GM18505 (cell line): ENCODE data around the gene KMT5B.

ENCODE experiments used
- ATAC-seq: cut with Tn5 transposase; IDR thresholded peaks from one replicate; pipeline ENCODE4 v1.9.1; 2021; ENCODE audit not compliant: unreplicated experiment
- POLR2A ChIP-seq: IDR thresholded peaks from 4 replicates; pipeline ENCODE4 v1.6.1; 2011; ENCODE audit warnings: borderline replicate concordance; ENCODE audit not compliant: insufficient read depth, insufficient read length; ENCODE audit errors: extremely low read depth

The KMT5B gene

DNA sequence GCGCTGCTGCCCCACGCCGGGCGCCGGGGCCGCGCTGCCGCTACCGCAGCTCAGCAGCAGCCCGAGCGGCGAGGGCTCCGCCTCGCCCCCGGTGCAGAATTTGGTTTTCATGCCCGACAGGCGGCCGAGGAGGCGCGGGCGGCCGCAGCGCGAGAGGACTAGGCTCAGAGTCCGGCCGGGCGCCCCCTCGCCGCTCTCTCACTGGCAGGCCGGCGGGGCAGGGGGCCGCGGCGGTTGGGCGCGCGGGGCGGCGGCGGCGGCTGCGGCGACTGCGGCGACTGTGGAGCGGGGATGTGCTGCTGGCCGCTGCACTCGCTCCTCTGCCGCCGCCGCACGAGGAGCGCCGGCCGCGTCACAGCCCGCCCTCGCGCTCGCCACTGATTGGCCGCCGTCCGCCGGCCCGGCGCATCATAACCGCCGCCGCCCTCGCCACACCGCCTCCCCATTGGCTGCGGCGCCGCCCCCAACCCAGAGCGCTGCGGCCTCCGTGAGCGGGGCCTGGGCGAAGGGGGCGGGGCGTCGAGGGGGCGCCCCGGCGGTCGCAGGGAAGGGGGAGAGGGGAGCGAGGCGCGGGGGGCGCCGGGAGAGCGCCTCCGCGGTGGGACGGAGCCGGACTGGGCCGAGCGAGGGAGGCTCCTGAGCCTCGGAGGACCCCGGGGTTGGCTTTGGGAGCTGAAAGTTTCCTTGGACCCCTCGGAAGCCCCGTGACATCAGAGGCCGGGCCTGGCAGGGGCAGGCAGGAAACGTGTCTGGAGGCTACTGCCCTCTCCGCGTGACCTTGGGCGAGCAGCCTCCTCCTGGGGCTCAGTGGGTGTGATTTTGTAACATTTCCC is 91.8 kb downstream of the KMT5B start, which contains the start of gene CHKA:
Gene CHKA, minus strand, starts transcription at position 322 of the 833 bp plus-strand sequence. Its CDS starts 211 bp downstream, at position 111.
- peak; percentile 69 for ATAC-seq

GRCh38 chr11:68120273-68121066 is 92.6 kb downstream of the KMT5B start:
- ATAC-seq, result peak; percentile 22
- no peak for TF ChIP-seq POLR2A

More for the DNA sequence above, 91.8 kb downstream of the KMT5B start, which contains the start of gene CHKA:
- TF ChIP-seq POLR2A, result peak; percentile 68

DNA sequence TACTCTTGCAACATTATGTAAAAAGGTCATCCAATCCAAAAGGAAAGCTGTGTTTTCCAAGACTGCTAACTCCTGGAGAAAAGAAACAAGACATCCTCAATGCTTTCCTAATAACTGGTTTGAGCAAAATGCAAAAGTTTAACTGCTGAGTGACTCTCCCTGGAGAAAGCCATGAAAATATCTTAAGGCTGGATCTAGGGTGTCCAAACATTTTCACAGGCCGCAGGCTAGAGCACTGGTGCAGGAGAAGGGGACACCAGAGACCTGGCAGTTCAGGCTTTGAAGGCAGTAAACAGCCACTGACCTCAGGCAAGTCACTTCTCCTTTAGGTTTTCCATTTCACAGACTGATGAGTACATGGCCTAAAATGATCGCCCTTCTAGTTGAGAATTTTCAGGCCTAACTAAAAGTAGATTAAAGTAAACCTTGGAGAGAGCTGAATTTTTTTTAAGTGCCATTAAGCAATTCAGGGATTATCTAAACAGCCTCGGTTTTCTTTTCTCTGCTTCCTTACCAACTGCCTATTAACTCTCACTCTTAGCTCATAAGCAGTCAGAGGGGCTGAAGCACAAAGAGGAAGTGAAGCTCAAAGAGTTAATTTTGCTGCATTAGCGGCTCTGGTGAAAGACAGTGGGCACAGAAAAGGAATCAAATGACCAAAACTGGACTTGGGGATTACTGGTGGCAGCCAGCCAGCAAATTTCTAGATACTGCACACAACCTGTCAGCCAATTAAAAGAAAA is 94.2 kb downstream of the KMT5B start:
- TF ChIP-seq POLR2A, result no peak
- ATAC-seq, result no peak

- no peak for TF ChIP-seq POLR2A
- ATAC-seq, result no peak
Measured at GRCh38 chr11:68117853-68118470, 95.1 kb downstream of the KMT5B start.

GRCh38 chr11:68116974-68117373 is 96.1 kb downstream of the KMT5B start:
- TF ChIP-seq POLR2A, result no peak
- no peak for ATAC-seq

DNA sequence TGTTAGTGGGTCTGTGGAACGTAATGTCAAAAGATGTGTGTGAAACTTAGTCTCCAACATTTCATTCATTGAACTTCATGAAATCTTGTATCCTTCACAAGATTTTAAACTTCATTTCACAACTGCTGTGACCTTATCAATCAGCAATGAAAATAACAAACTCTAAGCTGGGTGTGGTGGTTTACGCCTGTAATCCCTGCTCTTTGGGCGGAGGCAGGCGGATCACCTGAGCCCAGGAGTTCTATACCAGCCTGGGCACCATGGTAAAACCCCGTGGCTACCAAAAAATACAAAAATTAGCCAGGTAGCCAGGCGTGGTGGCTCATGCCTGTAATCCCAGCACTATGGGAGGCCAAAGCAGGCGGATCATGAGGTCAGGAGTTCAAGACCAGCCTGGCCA is 97.0 kb downstream of the KMT5B start:
- no peak for ATAC-seq
- no peak for TF ChIP-seq POLR2A

GRCh38 chr11:68115285-68115684 is 97.8 kb downstream of the KMT5B start:
- no peak for TF ChIP-seq POLR2A
- ATAC-seq, result no peak

GRCh38 chr11:68113986-68114385 is 99.1 kb downstream of the KMT5B start:
- TF ChIP-seq POLR2A, result no peak
- no peak for ATAC-seq

- no peak for TF ChIP-seq POLR2A
- ATAC-seq, result no peak
Measured at GRCh38 chr11:68107689-68108088, 105.4 kb downstream of the KMT5B start.

- ATAC-seq, result no peak
- TF ChIP-seq POLR2A, result no peak
Measured at GRCh38 chr11:68106165-68106940, 106.7 kb downstream of the KMT5B start.
